NCI-H1105 treated with DMSO at 0.1 percent for 48 hours (cell line): ENCODE results near the gene NFASC.

Experiments used
- DNase-seq: peaks from one replicate; lab custom pipeline; 2025; lab: John Stamatoyannopoulos, UW

The NFASC gene

DNA sequence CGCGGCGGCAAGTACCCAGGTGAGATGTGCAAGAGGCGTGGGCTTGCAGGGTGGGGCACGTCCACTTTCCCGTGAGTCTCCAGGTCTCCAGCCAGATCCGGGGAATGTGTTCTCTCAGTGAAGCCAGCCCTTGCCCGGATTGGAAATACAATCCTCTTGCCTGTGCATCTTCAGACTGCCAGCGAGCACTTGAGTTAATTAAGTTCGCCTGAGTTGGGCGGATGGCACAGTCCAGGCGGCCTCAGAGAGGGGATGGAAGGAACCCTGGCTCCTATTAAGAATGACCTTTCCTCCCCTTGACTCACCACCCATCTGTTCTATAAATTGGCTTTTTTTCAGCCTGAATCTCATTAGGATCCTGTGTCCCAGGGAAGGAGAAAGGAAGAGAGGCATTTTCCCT is 139.0 kb downstream of the NFASC start:
- DNase-seq, result no peak

DNA sequence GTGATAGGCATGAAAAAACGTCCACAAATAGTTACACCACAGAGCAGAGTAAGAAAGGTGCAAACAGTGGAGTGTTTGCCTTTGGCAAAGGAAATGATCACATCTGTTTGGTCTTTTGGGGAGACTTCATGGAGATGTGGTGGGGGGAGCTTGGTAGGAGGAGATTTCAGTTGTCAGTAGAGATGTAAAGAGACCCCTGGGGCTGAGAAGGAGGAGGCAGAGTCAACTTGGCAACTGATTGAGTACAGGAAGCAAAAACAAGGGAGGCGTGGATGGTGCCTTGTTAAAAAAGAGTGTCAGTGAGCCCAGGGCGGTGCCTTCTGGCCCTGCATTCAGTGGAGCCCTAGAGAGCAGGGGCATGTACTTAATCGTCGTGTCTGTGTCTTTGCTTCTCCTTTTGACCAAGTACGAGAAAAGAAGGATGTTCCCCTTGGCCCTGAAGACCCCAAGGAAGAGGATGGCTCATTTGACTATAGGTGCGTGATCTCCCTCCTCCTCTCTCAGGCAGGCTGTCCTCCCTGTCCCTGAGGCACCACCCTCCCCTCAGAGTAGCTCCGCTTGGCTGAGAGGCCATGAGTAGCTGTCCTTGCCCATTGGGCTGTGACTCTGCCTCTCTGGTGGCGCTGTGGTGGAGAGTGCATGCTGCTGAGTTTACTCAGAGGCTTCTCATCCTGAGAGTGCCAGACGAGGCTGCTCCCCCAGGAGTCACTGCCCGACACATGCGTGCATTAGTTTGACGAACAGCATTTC is 141.9 kb downstream of the NFASC start:
- no peak for DNase-seq

DNA sequence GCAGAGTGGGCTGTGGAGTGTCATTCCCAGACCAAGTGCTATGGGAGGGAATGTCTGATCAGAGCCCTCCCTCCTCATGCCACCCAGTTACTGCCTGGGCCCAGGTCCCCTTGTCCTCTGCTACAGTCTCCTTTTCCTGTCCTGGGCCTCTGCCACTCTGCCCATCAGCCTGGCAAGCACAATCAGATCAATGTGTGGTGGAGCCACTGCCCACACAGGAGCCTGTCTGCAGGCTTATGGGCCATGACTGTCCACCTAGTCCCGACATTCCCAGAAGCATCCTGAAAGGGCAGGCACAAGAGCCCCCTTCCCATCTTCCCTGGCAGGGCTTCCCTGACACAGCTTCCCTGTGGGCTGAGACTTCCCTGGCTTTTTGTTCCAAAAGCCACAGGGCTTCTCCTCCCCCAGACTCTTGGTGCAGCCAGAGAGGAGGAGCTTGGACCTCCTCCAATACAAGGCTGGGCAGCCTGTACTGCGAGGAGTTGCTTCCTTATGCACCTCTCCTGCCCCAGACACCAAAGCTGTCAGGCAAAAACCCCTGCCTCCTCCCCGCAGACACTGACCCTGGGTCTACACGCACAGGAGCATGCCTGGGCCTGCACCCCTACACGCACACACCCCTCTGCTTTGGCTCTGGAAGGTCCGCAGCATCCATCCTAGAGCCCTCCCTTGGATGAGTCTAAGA is 143.2 kb downstream of the NFASC start:
- DNase-seq, result peak; percentile 70

DNA sequence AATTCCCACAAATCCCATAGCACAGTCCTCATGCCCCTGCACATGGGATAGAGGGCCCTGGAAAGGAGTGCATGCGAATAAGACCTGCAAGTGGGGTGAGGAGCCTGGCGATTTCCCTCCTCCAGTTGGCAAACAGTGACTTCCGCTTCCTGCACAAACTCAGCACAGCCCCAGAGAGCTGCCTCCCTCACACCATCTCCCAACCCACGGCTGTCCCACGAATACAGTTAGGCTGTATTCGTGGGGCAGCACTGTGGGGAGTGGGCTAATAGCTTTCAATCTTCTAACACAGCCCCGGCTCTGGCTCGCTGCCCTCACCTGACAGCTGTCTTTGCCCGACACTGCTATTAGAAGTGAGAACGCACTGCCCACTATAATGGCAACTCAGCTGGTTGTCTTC is 144.1 kb downstream of the NFASC start:
- DNase-seq, result no peak

DNA sequence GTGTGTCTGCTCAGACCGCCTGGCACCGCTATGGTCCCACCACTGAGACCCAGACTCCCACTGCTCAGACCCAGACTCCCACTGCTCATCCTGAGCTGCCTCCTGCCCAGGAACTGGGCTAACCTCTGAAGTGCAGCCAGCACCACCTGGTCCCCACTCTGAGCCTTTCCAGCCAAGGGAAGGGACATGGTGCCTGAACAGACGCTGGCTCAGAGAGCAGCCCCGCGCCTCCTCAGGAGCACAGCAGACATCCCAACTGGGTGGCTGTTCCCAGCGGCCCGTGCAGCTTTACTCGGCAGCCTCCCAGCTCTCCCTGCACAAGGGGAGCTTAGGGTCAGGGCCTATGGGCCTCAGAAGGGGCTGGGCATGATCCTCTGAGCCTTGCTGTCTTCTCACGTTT is 144.6 kb downstream of the NFASC start:
- no peak for DNase-seq

DNA sequence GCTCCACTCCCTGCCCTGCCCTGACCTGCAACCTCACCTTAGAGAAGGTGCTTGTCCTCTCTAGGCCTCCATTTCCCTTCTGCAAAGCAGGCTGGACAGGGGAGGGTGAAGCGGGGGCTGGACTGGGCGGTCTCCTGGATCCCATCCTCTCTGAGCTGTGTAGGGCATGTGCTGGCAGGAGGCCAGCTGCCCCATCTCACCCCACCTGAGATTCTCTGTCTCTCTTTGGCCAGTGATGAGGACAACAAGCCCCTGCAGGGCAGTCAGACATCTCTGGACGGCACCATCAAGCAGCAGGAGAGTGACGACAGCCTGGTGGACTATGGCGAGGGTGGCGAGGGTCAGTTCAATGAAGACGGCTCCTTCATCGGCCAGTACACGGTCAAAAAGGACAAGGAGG is 145.4 kb downstream of the NFASC start:
- DNase-seq, result no peak

DNA sequence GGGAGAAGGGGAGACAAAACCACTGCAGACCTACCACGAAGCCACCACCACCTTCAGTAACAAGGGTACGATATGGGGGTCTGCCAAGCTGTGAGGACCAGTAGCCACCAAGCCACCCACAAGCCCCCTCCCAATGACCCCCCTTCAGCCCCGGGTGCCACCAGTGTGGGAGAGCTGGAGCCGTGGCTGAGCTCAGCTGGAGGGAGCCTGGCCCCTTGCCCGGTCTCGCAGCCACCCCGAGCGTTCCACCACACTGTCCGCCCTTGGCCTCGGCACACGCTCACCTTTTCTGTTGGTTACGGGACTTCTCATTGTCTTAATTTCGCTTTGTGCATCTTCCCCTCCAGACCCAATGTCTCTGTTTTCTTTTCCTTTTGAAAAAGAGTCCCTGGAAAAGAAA is 145.9 kb downstream of the NFASC start:
- no peak for DNase-seq

DNA sequence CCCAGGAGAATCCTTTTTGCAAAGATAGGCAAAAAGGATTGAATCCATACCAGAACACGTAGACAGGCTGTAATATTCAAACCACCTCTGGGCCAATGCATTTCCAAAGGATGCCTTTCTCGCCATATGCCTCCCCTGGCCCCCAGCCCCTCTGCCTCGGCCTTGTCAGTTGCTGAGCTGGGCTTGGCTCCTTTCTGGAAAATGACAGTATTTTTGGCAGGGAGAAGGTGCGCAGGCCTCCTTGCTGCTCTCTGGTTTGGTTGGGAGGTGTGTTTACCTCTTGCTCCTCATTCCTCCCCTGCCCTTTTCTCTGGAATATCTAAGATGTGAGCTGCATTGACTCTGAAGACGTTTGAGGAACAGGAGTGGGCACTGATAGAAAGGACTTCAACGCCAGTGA is 146.3 kb downstream of the NFASC start:
- DNase-seq, result no peak

DNA sequence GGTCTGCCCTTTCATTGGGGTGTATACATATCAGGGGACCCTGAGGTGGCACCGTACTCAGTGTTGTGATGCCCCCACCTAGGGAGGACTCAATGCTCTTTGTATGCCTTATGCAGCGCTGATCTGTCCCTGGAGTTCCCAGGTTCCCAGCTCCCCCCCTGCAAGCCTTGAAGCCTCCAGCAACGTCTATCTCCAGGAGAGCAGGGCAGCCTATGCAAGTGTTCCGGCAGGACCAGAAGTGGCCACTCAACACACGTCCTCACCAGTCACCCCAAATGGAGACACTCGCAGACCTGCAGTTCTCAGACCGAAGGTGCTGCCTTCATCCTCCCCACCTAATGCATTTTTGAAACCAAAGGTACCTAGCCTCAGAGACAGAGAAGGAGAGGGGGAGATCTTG is 147.1 kb downstream of the NFASC start:
- DNase-seq, result no peak

DNA sequence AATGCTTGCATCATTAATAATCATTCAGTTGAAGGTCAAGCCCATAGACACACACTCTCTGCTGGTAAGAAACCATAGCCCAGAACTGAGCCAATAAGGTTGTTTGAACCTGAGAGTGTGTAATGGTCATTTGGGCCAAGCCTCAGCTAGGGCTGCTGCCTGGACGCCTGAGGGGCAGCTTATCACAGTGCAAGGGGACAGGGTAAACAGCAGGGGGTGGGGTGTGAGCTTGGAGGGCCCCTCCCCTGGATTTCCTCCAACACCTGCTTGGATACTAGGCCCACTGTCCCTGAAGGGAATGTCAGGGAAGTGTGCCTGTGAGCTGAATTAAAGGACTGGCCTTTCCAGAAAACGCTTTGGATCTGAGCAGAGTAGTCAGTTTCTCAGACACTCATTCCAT is 147.7 kb downstream of the NFASC start:
- no peak for DNase-seq

DNA sequence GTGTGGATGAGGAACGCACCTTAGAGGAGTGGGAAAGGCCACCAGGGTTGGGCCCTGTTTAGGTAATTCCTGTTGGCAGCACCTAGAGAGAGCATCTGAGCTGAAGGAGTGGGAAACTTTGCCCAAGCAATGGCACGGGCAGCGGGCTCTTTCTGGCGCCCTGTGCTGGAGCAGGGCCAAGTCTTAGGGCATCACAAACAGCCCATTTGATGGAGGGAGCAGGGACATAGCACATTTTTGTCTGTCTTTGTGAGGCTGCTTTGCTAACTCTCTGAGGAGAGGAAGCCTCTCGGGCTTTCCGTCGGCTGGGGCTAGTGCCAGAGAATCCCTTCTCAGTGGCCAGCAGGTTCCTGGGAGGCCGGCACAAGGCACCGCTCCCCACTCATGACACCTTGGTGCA is 149.8 kb downstream of the NFASC start:
- peak; percentile 11 for DNase-seq

DNA sequence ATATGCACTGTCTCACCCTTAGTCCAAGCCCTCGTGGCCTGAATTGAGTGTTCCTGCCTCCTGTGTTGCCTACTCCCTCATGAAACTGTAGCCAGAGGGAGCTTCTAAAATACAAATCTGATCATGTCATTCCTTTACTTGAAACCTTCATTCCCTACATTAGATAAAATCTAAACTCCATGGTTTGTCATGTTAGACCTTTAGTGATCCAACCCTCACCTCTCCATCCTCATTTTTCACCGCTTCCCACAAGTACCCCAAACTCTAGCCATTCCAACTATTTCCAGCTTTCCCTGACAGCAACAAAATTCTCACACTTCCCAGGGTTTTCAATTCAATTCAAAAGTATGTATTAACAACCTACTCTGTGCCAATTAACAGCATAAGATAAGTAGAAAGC is 154.0 kb downstream of the NFASC start:
- DNase-seq, result no peak

DNA sequence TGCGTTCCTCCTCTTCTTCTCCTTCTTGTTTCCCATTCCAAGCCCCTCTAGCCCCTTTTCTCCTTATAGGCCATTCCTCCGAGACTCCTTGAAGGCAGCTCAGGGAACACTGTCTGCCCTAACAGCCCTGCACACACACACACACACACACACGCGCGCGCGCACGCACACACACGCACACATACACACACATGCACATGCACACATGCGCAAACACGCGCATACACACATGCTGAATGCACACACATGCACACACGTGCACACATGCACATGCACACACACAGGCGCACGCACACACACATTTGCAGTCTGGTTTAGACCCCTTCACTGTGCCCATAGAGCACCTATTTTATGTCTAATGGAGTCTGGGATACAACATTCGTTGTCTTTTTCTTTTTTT is 154.6 kb downstream of the NFASC start:
- DNase-seq, result no peak

DNA sequence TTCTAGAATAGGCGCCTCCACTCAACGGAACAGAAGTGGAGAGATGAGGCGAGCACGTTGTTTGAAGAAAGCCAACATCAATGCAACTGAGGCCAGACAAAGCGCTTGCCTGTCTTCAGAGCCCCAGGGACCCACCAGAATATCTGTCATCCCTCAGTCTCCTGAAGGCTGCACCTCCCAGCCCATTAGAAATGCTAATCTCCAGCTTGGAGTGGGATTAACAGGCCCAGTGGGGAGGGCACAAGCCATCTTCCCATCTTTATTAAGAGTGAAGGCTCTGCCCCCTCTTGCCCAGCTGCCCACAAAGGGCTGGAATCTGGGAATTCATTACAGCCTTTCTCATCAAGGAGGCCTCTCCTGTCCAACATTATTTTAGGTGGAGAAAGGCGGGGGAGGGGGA is 155.5 kb downstream of the NFASC start:
- DNase-seq, result no peak

DNA sequence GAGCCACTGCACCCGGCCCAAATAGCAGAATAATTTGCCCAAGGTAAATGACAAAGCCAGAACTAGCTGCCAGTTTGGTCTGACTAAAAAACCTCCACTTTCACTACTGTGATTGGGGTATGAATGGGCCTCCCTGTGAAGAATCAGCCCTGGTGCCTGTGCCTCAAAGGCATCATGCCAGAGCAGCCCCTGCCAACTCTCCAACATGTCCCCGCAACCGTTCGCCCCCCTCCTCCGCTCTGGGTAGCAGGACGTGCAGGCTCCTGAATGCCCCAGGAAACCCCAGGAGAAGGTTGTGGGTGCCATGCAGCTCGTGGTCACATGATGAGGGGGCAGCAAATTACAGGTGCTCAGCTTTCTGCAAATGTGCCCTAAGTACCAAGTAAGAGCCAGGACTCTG is 157.7 kb downstream of the NFASC start:
- no peak for DNase-seq

DNA sequence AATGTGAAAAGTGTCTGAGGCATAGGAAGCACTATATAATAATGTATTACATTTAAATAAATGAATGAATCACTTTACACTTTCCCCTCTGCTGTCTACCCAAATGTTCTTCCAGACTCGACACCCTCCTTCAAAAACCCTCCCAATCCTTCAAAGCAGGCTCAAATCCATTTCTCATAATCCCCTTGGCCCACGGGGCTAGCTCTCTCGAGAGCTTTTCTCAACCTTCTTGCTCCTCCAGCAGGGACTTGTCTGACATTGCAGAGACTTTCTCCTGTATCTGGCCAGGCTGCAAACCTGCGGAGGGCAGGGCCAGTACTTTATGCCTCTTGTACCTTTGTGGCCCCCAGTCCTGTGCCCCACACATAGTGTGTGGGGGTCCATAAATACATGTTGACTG is 158.3 kb downstream of the NFASC start:
- DNase-seq, result no peak

DNA sequence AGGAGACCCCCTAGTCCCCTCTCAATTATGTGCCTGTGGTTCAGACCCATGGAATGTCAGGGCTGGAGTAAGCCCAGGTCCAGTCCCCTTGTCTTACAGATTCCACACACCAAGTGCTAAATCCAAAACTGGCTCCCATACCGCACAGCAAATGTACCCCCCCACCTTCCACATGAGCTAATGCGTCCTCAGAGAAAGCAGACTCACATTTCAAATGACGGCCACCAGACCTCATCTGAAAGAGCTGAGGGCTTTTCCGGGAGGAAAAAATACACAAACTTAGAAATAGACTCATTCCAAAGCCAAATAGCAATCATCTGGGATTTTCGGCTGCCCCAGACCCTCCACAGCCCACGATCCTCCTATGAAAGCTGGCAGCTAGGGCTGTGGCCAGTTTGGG is 159.6 kb downstream of the NFASC start:
- DNase-seq, result no peak

DNA sequence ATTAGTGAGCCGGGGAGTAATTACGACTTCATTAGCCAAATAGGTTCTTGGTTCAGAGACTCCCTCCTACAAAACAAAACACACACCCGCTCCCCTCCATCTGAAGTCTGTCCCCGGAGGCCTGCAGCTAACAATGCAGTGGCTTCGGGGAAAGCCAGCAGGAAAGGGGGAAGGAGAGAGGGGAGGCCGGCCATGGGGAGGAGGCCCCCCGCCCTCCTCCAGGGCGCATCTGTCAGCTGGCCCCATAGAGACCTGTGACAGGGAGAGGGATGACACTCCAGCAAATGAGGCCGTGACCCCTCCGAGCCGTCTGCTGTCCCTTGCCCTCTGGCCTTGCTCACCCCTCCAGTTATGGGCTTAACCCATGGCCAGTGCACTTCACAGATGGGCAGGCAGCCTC is 160.2 kb downstream of the NFASC start:
- no peak for DNase-seq

DNA sequence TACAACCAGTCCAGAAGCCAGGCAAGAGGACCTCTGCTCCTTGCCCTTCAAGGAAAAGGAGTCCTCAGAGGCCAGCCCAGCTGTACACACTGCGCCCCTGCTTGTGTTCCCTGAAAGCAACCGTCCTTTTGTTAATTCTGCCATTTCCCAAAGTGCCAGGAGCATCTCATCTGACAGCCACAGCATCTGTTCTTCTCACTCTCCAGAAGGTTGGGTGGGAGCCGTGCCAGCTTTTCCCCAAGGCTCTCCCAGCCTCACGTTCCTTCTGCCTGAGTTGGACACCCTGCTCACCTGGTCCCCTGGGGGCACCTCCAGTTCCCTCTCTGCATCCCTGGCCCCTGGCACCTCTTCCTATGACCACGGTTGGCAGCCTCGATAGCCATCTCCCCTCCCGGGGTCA is 161.8 kb downstream of the NFASC start:
- no peak for DNase-seq

DNA sequence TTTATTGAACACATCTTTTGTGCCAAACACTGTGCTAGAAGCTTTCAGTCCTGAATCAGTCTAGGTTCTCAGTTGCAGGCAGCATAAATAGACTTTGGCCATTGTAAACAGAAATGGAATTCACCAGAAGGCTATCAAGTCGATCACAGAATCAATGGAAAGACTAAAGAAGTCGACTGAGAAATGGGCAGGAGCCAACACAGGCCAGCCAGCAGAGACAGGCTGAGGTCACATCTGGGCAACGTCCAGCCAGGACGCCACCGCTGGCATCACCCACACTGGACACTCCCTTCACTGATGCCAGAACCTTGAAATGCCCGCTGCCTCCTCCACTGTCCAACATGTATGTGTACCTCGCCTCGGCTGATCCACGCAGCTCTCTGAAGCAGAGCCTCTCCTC is 166.9 kb downstream of the NFASC start:
- DNase-seq, result no peak

DNA sequence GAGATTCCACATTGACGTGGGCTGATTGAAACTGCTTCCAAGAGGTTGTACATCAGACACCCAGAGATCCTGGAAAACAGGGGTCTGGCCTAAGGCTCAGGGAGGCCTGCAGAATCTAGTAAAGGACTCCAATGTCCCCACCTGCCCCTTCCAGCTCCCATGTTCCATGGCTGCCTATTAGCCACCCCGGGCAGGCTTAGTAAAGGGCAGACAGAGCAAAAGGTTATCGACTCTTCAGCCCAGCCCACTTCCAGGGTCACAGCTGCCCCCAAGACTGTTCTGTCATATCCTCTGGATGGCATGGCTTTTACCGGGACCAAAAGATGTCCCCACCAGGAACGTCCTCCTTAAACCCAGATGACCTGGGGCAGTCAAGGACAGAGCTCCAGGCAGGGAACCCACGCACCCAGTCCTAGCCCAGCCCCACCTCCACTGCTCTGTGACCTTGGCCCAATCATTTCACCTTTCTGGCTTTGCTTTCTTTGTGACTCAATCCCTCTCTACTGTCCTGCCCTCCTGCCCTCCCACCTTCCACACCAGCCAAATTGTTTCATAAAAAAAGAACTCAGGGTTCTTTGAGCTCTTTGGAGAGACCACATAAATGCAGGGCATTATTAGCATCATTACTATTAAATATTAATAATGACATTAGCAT is 167.6 kb downstream of the NFASC start:
- no peak for DNase-seq

DNA sequence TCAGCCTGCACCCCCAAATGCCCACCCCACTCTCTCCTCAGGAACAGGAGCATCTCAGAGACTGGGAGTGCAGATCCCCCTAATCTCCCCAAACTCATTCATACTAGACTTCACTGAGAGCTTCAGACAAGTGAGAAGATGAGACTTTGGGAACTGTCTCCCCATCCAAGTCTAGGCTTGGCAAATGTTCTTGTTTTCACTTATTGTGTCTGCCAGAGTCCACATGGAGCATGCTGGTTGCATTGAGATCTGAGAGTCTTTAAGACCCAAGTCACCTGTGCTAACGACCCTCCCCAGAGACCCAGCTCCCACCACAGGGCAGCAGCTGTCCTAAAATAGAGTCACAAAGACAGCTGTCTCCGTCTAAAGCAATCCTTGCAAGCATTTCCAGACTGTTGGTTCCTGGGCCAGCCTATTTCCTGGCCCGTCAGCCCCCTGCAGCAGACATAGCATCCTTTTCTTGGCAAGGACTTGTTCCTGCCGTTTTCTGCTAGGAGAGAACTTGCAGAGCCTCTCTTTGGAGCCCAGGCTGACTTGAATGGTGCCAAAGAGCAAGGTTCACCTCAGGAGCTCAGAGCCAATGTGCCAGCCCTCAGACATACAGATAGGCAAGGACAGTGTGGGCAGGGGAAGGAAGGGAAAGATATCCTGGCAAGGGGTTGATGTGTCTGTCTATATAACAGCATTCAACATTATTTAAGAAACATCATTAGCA is 170.5 kb downstream of the NFASC start:
- DNase-seq, result no peak
